Measurements from ENCODE around the gene TAL1.
A peak's percentile ranks its signal among the peaks of the same experiment; 100 is the strongest.
"Not testable (repeated sequence)": the region's sequence is repeated elsewhere in the genome, so short reads cannot be mapped to it uniquely, and the experiment has no call there.

TAL1 gene

GRCh38 chr1:47213230-47213963 lies 18.6 kb downstream of the TAL1 start:
- no peak for DNase-seq (ENCODE audit: low read depth in 2 of 2, low spot score in 1 of 2)

- DNase-seq (ENCODE audit: low read depth in 2 of 2, low spot score in 1 of 2), result no peak
These were observed 19.3 kb downstream of the TAL1 start for GRCh38 chr1:47212636-47213229.

DNA sequence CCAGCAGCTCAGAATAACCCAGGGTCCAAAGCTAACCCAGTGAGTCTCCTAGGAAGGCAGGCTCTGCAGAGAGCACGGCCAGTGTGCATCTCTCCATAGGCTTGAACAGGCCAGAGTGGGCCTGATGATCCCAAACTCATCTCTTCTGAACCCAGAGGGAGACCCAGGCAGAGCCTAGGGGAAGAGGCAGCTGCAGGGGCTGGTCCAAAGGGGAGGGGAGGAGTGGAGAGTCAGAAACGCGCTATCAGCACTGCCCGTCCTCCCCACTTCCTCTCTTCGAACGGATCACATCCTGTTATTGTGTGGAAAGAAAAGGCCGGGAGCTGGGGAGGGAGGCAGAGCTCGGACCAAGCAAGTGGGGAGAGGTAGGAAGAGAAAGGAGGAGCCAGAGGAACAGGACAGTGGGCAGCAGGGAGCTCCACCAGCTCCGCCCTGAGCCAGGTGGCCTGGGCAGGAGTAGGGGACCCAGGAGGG lies 20.2 kb downstream of the TAL1 start:
- DNase-seq (ENCODE audit: low read depth in 2 of 2, low spot score in 1 of 2), result no peak

GRCh38 chr1:47210666-47211065 lies 21.4 kb downstream of the TAL1 start:
- no peak for DNase-seq (ENCODE audit: low read depth in 2 of 2, low spot score in 1 of 2)

- DNase-seq (ENCODE audit: low read depth in 2 of 2, low spot score in 1 of 2), result no peak
These were observed 22.2 kb downstream of the TAL1 start for GRCh38 chr1:47209725-47210325.

DNA sequence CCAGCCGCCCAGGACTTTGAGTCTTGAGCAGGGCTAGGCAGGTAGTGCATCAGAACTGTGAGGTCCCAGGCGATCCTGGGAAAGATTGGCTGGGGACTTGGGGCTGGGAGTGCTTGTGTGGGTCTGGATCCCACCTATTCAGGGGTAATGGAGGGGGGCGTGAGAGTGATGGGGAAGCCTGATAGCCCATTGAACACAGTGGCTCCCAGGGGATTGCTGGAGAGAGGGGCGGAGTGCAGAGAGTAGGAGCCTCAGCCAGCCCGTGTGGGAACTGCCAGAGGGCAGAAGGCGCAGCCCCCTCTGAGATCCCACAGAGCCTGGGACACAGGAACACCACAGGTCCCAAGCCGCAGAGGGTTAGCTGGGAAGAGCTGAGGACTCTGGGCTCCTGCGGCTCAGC lies 22.9 kb downstream of the TAL1 start:
- DNase-seq (ENCODE audit: low read depth in 2 of 2, low spot score in 1 of 2), result no peak

DNA sequence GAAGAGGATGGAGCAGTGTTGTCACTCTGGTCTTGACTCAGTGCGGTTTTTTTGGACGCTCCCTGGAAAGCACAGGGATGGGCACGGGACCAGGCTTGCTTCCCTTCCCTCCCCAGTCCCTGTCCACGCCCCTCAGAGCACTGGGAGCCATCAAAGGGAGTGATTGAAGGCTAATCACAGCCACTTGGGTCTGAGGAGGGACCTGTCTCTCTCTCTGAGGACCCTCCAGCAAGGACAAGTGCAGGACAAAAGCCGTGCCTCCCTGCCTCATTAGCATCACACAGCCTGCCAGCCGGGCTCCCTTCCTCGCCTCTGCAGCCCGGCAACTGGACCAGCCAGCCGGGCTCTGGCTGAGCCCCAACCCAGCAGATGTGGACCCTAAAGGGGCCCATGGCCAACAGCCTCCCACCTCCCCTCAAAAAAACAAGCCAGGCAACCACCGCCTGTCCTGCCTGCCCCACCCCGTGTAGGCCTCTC lies 23.6 kb downstream of the TAL1 start:
- DNase-seq (ENCODE audit: low read depth in 2 of 2, low spot score in 1 of 2), result no peak

GRCh38 chr1:47207803-47208373 lies 24.1 kb downstream of the TAL1 start:
- no peak for DNase-seq (ENCODE audit: low read depth in 2 of 2, low spot score in 1 of 2)

GRCh38 chr1:47205918-47206317 lies 26.1 kb downstream of the TAL1 start:
- DNase-seq (ENCODE audit: low read depth in 2 of 2, low spot score in 1 of 2), result no peak

GRCh38 chr1:47203504-47203903 lies 28.5 kb downstream of the TAL1 start:
- DNase-seq (ENCODE audit: low read depth in 2 of 2, low spot score in 1 of 2), result not testable (repeated sequence)

DNA sequence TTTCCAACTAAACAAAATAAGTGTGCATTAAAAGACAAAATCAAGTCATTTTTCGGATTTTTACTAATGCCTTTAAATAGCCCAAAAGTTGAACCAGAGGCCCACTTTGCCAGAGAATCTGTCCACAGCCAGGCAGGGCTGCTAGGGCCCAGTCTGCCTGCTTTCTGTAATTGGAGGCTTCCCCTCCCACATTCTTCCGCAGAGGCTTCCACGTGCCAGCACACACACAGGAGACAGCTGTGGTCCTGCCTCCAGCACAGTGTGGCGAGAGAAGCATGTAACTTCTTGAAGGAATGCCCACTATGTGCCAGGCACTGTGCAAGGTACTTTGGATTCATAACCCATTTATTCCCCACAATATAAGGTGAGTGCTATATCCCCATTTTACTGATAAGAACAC lies 30.8 kb downstream of the TAL1 start:
- no peak for DNase-seq (ENCODE audit: low read depth in 2 of 2, low spot score in 1 of 2)

GRCh38 chr1:47198214-47198613 lies 33.8 kb downstream of the TAL1 start:
- no peak for DNase-seq (ENCODE audit: low read depth in 2 of 2, low spot score in 1 of 2)

DNA sequence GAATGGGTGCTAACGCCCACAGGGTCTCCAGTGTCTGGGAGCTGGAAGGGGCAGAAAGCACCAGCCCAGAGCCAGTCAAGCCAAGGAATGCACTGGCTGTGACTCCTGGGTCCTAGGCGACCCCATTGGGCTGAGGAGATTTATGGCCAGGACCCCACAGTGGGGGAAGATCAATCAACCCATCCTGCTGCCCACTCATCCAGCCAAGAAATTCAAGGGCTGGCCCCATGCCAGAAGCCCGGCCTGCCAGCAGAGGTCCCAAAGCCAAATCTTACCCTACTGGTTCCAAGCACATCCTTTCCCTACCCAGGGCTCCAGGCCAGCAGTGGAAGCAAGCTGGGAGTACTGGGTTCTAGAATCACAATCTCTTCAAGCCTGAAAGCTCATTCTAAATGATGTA lies 35.4 kb downstream of the TAL1 start:
- DNase-seq (ENCODE audit: low read depth in 2 of 2, low spot score in 1 of 2), result no peak

DNA sequence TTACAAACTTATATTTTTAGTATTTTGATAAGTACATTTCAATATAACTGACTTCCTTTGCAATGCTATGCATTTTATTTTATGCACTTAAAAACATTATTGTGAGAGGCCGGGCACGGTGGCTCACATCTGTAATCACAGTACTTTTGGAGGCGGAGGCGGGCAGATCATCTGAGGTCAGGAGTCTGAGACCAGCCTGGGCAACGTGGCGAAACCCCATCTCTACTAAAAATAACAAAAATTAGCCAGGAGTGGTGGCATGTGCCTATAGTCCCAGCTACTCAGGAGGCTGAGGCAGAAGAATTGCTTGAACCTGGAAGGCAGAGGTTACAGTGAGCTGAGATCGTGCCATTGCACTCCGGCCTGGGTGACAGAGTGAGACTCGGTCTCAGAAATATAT lies 36.0 kb downstream of the TAL1 start:
- not testable (repeated sequence) for DNase-seq (ENCODE audit: low read depth in 2 of 2, low spot score in 1 of 2)

DNA sequence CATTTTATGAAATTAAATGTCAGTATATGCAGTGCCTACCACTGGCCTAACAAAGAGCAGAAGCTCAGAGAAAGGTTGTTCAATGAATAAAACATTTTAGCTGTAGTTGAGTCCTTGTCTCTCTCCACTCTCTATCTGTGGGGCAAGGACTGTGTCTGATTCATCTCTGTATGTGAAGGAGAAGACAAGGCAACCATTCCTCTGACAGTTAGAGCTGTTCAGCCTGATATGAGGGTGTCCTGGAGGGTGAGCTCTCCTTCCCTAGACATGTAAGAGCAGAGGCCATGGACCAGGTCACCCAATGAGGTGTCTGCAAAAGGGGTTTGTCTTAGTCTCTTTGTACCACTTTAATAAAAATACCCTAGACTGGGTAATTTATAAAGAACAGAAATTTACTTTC lies 37.7 kb downstream of the TAL1 start:
- no peak for DNase-seq (ENCODE audit: low read depth in 2 of 2, low spot score in 1 of 2)

GRCh38 chr1:47193496-47193895 lies 38.5 kb downstream of the TAL1 start:
- not testable (repeated sequence) for DNase-seq (ENCODE audit: low read depth in 2 of 2, low spot score in 1 of 2)

DNA sequence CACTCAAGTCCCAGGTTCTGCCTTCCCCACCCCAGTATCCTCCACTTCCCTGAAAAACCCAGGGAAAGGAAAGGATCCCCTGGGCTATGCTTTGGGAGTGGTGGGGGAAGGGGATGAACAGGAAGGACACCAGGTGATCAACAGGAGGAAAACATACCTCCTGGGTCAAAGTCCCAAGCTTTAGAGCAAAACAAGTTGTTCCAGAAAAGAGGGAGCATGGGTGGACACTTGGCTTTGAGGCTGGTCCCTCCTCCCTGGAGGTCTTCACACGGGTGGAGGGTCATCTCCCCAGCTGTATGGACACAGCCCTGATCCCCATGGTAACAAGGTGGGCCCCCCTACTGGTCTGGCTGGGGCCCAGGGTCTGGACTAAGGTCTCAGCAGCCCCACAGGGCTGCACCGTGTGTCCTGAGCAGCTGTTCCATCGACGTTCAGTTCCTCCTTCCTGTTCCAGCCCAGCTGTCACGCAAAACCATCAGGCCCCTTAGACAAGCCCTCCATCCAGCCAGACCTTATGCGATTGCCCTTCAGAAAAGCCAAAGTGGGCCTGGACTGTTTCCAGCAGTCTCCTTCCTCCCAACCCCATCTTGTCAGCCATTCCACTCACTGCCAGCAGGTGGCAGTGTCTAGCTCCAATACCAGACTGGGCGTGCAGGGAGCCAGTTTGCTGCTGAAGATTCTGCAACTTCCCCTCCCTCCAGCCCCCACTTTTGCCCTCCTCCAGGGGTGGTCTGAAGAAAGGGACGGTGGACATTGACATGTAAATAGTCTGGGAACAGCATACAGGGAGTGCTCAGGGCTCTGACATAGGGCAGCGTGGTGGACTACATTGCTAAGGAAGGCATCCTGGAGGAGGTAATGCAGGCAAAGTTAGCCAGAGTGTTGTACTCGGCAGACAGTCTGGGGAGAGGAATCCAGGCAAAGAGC lies 39.3 kb downstream of the TAL1 start:
- peak; percentile 29 to 39 for DNase-seq (ENCODE audit: low read depth in 2 of 2, low spot score in 1 of 2)

DNA sequence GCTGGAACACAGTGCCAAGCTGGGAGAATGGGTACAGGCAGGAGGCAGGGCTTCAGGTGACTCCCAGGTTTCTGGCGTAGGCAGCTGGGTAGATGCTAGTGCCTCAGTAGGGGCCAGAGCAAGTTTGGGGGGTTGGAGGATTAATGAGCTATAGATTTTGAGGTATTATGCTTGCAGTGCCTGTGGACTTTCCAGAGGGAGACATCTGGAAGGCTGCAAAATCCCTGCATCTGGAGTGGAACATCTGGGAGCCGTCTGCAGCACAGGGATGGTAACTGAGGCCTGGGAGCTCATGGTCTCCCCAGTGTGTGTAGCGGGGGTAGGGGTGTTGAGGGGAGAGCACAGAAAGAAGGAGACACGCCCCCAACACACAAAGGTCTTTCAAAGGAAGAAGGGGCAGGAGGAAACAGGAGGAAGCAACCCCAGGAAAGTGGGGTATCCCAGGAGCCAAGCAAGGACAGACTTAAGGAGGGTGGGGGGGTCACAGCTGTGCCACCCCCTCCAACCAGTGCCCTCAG lies 40.0 kb downstream of the TAL1 start:
- no peak for DNase-seq (ENCODE audit: low read depth in 2 of 2, low spot score in 1 of 2)

GRCh38 chr1:47190857-47191256 lies 41.2 kb downstream of the TAL1 start:
- no peak for DNase-seq (ENCODE audit: low read depth in 2 of 2, low spot score in 1 of 2)

DNA sequence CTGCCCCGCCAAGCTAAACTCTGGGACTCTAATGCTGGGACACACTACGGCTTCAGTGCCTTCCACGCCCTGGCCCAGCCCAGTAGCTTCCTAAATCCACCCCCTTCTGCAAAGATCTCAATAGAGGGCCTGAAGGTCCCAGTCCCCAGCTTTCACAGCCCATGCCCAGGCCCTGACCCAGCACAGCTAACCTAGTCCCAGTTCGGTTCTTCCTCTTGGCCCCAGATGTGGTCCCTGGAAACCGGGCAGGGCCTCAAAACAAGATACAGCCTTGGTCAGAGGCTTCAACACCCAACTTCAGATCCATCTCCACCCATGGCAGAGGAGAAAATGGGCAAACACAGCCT lies 41.5 kb downstream of the TAL1 start:
- no peak for DNase-seq (ENCODE audit: low read depth in 2 of 2, low spot score in 1 of 2)

Measured in stimulated activated CD8-positive, alpha-beta memory T cell treated with anti-CD3 and anti-CD28 coated beads, Interleukin-4, amount 100 ng/mL, for 1 hour (primary cell).